DOHH2 (cell line): ENCODE data around the gene SLC27A2.

Source experiments
- H3F3A ChIP-seq: fragments of 200-600 bp; sonication (generic), shearing (Covaris generic); 2 replicates; pipeline ENCODE4 v1.6.0; 2016; ENCODE audit warnings: antibody characterized with exemption, mild to moderate bottlenecking; ENCODE audit not compliant: control insufficient read depth, insufficient read depth
- H3K27ac ChIP-seq: fragments of 200-600 bp; sonication (generic); 2 replicates; pipeline ENCODE4 v1.5.1; 2014; ENCODE audit warnings: low read depth, mild to moderate bottlenecking, low read length, moderate library complexity
- H3K27me3 ChIP-seq: fragments of 200-600 bp; sonication (generic); 2 replicates; pipeline ENCODE4 v1.6.1; 2014; ENCODE audit warnings: mild to moderate bottlenecking, low read length, mixed read lengths; ENCODE audit not compliant: control insufficient read depth
- H3K36me3 ChIP-seq: fragments of 200-600 bp; sonication (generic); 2 replicates; pipeline ENCODE4 v1.6.1; 2014; ENCODE audit warnings: mild to moderate bottlenecking, low read length, moderate library complexity, mixed read lengths; ENCODE audit not compliant: control insufficient read depth
- H3K4me1 ChIP-seq: fragments of 200-600 bp; sonication (generic); 2 replicates; pipeline ENCODE4 v1.6.1; 2014; ENCODE audit warnings: mild to moderate bottlenecking, low read length, mixed read lengths; ENCODE audit not compliant: control insufficient read depth
- H3K4me2 ChIP-seq: fragments of 200-600 bp; sonication (generic); 2 replicates; pipeline ENCODE4 v1.6.0; 2014; ENCODE audit warnings: mild to moderate bottlenecking, low read length, moderate library complexity
- H3K4me3 ChIP-seq: fragments of 200-600 bp; sonication (generic); 2 replicates; pipeline ENCODE4 v1.5.1; 2014; ENCODE audit warnings: mild to moderate bottlenecking, low read length, mixed read lengths
- H3K79me2 ChIP-seq: fragments of 200-600 bp; sonication (generic); 2 replicates; pipeline ENCODE4 v1.6.1; 2014; ENCODE audit warnings: mild to moderate bottlenecking, low read length, mixed read lengths; ENCODE audit not compliant: control insufficient read depth
- H3K9me2 ChIP-seq: fragments of 200-600 bp; sonication (generic); replicated peaks from 2 replicates; pipeline ENCODE4 v1.6.1; 2014; ENCODE audit warnings: mild to moderate bottlenecking, low read length, mixed read lengths; ENCODE audit not compliant: control insufficient read depth
- H3K9me3 ChIP-seq: fragments of 200-600 bp; sonication (generic); 2 replicates; pipeline ENCODE4 v1.6.1; 2014; ENCODE audit warnings: antibody characterized with exemption, low read length, mixed read lengths; ENCODE audit not compliant: control insufficient read depth, insufficient read depth
- H4K20me1 ChIP-seq: fragments of 200-600 bp; sonication (generic); 2 replicates; pipeline ENCODE4 v1.6.0; 2014; ENCODE audit warnings: low read depth, mild to moderate bottlenecking, antibody characterized with exemption, low read length, moderate library complexity; ENCODE audit not compliant: control insufficient read depth, insufficient read depth
- CTCF ChIP-seq: fragments of 200-600 bp; sonication (generic); IDR thresholded peaks from one replicate; pipeline ENCODE4 v1.5.1; 2014; ENCODE audit warnings: antibody characterized with exemption, mild to moderate bottlenecking, low read depth, low read length; ENCODE audit not compliant: poor library complexity, severe bottlenecking
- EZH2phosphoT487 ChIP-seq: fragments of 200-600 bp; sonication (generic); IDR thresholded peaks from 2 replicates; pipeline ENCODE4 v1.6.1; 2017; ENCODE audit warnings: borderline replicate concordance, mild to moderate bottlenecking, antibody characterized with exemption, low read length, moderate library complexity, mixed read lengths

Gene SLC27A2

GRCh38 chr15:50218691-50219090 lies 36.7 kb downstream of the SLC27A2 start:
- Histone ChIP-seq H3K79me2 (no peaks in the 10 kb centered on the region), H3K9me2 (no peaks in the 10 kb centered on the region), H3K4me3 (no peak overlapping the region), H3K27ac (no peak overlapping the region), H3F3A (no peaks in the 10 kb centered on the region), H3K4me2 (no peak overlapping the region), H3K27me3 (no peaks in the 10 kb centered on the region), H3K9me3 (no peaks in the 10 kb centered on the region), H4K20me1 (no peaks in the 10 kb centered on the region), H3K4me1 (peaks cover 4% of the 10 kb centered on the region; the same call in 1 of the 2 replicates), H3K36me3 (no peaks in the 10 kb centered on the region)
- TF ChIP-seq CTCF: no peak

- Histone ChIP-seq H3F3A (no peaks in the 10 kb centered on the region), H3K9me2 (no peaks in the 10 kb centered on the region), H4K20me1 (no peaks in the 10 kb centered on the region), H3K9me3 (no peaks in the 10 kb centered on the region), H3K4me3 (no peak overlapping the region), H3K36me3 (no peaks in the 10 kb centered on the region), H3K27me3 (no peaks in the 10 kb centered on the region), H3K4me2 (no peak overlapping the region), H3K4me1 (peaks cover 4% of the 10 kb centered on the region; the same call in 1 of the 2 replicates), H3K79me2 (no peaks in the 10 kb centered on the region), H3K27ac (no peak overlapping the region)
- TF ChIP-seq CTCF (no peak), EZH2phosphoT487 (no peak)
Observed at GRCh38 chr15:50219820-50220219, 37.8 kb downstream of the SLC27A2 start.

GRCh38 chr15:50222181-50222580 lies 40.2 kb downstream of the SLC27A2 start:
- Histone ChIP-seq H4K20me1 (no peaks in the 10 kb centered on the region), H3K9me2 (no peaks in the 10 kb centered on the region), H3K4me3 (no peak overlapping the region), H3K27me3 (no peaks in the 10 kb centered on the region), H3K4me2 (no peak overlapping the region), H3K9me3 (no peaks in the 10 kb centered on the region), H3F3A (no peaks in the 10 kb centered on the region), H3K79me2 (no peaks in the 10 kb centered on the region), H3K4me1 (peaks cover 4% of the 10 kb centered on the region; the same call in 1 of the 2 replicates), H3K27ac (no peak overlapping the region), H3K36me3 (no peaks in the 10 kb centered on the region)
- TF ChIP-seq CTCF: no peak
- no peak for TF ChIP-seq EZH2phosphoT487

- Histone ChIP-seq H3K4me1 (peaks cover 4% of the 10 kb centered on the region; the same call in 1 of the 2 replicates), H3K9me3 (no peaks in the 10 kb centered on the region), H3K9me2 (no peaks in the 10 kb centered on the region), H4K20me1 (no peaks in the 10 kb centered on the region), H3K4me2 (no peak overlapping the region), H3K79me2 (no peaks in the 10 kb centered on the region), H3K4me3 (no peak overlapping the region), H3F3A (no peaks in the 10 kb centered on the region), H3K36me3 (no peaks in the 10 kb centered on the region), H3K27me3 (no peaks in the 10 kb centered on the region), H3K27ac (no peak overlapping the region)
- no peak for TF ChIP-seq CTCF
- no peak for TF ChIP-seq EZH2phosphoT487
Observed at GRCh38 chr15:50224606-50225005, 42.6 kb downstream of the SLC27A2 start.
